Muscle layer of colon (tissue), 2 donors: ENCODE measurements around the gene TMEM145.
A peak's percentile ranks its signal among the peaks of the same experiment; 100 is the strongest.

Experiments used
- H3K27ac ChIP-seq: one replicate; pipeline ENCODE4 v1.7.0; 2013; ENCODE audit warnings: low read depth, mild to moderate bottlenecking, low read length, moderate library complexity
- H3K27me3 ChIP-seq, 2 donors: one replicate each; pipeline ENCODE4 v1.7.0; 2013; ENCODE audit warnings: low read length in 2 of 2, mild to moderate bottlenecking in 2 of 2; ENCODE audit not compliant: insufficient read depth in 2 of 2, control insufficient read depth in 1 of 2
- H3K36me3 ChIP-seq: one replicate; pipeline ENCODE4 v1.7.0; 2013; ENCODE audit warnings: mild to moderate bottlenecking, low read length; ENCODE audit not compliant: insufficient read depth
- H3K4me1 ChIP-seq: one replicate; pipeline ENCODE4 v1.7.0; 2013; ENCODE audit warnings: mild to moderate bottlenecking, low read length; ENCODE audit not compliant: insufficient read depth
- H3K4me3 ChIP-seq, 2 donors: one replicate each; pipeline ENCODE4 v1.7.0; 2013; ENCODE audit warnings: low read length in 2 of 2, low read depth in 1 of 2, mild to moderate bottlenecking in 1 of 2, moderate library complexity in 1 of 2
- H3K9ac ChIP-seq: one replicate; pipeline ENCODE4 v1.7.0; 2013; ENCODE audit warnings: low read length
- H3K9me3 ChIP-seq: one replicate; pipeline ENCODE4 v1.7.0; 2013; ENCODE audit warnings: mild to moderate bottlenecking, low read length
- donor health status: abdominal sarcoma.
- donor health status: Adenocarcinoma of cecum.

Gene TMEM145

DNA sequence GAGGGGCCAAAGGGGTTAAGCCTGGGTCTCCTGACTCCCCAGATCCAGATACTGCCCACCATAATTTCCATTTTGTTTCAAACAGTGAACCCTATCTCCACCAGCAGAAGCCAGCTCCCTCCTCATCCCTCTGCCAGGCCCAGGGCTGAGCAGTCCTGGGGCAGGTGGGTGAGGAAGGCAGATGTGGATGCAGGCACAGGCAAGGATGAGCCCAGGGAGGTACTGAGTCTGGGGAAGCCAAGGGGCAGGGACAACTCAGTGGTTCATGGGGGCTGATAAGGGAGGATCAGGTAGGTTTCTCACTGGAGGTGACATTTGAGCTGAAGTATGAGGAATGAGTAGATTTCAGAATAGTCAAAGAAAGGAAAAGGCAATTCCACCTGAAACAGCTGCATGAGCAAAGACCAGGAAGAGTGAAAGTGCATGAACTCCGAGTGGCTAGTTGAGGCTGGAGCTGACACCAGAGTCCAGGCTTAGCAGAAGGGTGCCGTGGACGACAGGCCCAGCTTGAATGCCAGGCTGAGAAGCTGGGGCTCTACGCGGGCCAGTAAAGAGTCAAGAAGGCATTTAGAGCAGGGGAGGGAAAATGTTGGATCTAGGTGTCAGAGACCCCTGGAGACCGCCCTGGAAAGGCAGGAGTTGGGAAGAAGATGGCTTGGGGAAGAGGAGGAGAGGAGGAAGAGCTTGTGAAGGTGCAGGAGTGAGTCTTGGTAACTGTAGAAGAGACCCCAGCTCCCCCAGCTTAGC, 33.8 kb upstream of the TMEM145 start:
- Histone ChIP-seq H3K4me3 (peak overlapping the region; percentile 74 to 90), H3K27me3 (no peaks in the 10 kb centered on the region), H3K9me3 (no peaks in the 10 kb centered on the region), H3K36me3 (peaks cover 10% of the 10 kb centered on the region), H3K9ac (peak overlapping the region; percentile 66), H3K27ac (peak overlapping the region; percentile 95), H3K4me1 (peaks cover 65% of the 10 kb centered on the region)

DNA sequence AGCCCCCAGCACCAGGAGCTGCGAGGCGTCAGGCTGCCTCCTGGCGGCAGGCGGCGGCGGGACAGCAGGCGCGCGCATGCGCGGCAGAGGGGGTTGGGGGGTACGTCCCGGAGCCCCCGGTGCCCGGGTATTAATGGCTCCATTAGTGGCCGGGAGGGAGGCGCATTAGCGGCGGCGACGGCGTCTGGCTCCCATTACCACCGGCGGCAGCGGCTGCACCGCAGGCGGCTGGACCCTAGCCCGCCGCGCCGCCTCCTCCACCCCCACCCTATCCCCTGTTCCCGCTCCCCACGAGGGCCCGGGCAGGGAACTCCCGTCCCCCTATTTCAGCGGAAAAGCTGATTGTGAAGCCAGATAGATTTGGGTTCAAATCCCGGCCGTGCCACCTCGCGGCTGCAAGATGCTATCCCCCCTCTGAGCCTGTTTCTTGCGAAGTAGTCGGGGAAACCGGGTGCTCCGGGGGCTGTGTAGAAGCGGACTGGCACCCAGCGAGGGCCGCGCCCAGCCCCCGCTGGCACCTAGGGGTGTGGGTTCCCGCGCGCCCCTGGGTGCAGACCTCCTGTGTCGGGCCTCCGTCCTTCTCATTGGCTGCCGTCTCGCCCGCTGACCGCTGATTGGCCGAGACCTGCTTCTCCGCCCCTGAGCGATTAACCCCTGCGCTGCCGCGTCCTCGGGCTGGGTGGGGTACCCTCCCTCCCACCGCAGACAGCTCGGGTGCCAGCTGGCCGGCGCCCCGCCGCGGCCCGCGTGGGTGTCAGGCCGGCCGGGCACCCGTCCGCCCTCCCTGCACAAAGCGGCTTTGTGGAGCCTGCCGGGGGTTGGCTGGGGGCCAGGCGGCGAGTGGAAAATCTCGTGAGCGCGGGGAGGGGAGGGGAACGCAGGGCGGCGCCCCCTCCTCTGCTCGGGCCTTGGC, 33.0 kb upstream of the TMEM145 start:
- Histone ChIP-seq H3K9ac (peak overlapping the region; percentile 66), H3K36me3 (peaks cover 2% of the 10 kb centered on the region), H3K4me1 (peaks cover 63% of the 10 kb centered on the region), H3K9me3 (no peaks in the 10 kb centered on the region), H3K27me3 (no peaks in the 10 kb centered on the region), H3K4me3 (peak overlapping the region; percentile 74 to 90), H3K27ac (peak overlapping the region; percentile 95)

DNA sequence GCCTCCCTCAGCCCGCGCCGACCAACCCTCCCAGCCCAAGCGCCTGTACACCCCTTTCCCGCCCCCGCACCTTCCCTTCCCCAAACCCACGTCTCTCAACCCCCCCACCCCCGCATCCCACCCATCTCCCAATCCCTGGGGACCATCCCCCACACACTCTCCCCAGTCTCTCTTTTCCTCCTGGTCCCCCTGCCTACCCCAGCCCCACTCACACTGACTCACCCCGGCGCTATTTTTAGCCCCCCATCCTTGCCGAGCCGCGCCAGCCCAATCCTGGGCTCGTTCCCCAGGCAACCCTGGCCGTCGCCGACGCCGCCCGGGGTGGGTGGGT, 32.3 kb upstream of the TMEM145 start:
- peaks cover 67% of the 10 kb centered on the region for H3K4me1 ChIP-seq
- peak overlapping the region; percentile 74 to 90 for H3K4me3 ChIP-seq
- no peaks in the 10 kb centered on the region for H3K9me3 ChIP-seq
- no peaks in the 10 kb centered on the region for H3K27me3 ChIP-seq
- H3K27ac ChIP-seq = peak overlapping the region; percentile 95
- no peaks in the 10 kb centered on the region for H3K36me3 ChIP-seq
- no peak overlapping the region for H3K9ac ChIP-seq

GRCh38 chr19:42281146-42281826, 31.8 kb upstream of the TMEM145 start:
- Histone ChIP-seq H3K36me3 (no peaks in the 10 kb centered on the region), H3K4me3 (peak overlapping the region; percentile 9 to 19), H3K9me3 (no peaks in the 10 kb centered on the region), H3K4me1 (peaks cover 72% of the 10 kb centered on the region), H3K9ac (peak overlapping the region; percentile 44), H3K27ac (peak overlapping the region; percentile 81), H3K27me3 (no peaks in the 10 kb centered on the region)

GRCh38 chr19:42281827-42282762, 31.0 kb upstream of the TMEM145 start:
- peak overlapping the region; percentile 44 for H3K9ac ChIP-seq

DNA sequence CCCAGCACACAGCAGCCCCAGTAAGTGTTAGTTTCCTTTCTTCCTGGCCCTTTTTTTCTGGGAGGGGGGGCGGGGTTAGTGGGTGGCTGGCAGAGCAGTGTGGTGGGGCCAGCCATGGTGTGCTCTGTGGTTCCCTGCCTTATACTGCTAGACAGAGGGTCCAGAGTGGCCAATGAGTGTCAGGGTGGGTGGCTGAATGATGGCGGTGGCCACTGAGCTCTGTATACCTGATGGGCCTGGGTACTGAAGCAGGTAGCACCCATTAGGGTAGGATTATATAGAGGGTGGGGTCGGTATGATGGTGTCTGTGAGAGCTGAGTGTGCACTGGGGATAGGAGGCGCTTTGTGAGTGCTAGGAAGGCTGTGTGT, 30.3 kb upstream of the TMEM145 start:
- H3K27me3 ChIP-seq = no peaks in the 10 kb centered on the region
- H3K9ac ChIP-seq = peak overlapping the region; percentile 51
- peak overlapping the region in 1 of 2 donors; percentile 55 for H3K4me3 ChIP-seq
- H3K9me3 ChIP-seq = no peaks in the 10 kb centered on the region
- peak overlapping the region; percentile 87 for H3K27ac ChIP-seq
- peaks cover 9% of the 10 kb centered on the region for H3K36me3 ChIP-seq
- H3K4me1 ChIP-seq = peaks cover 65% of the 10 kb centered on the region

More at GRCh38 chr19:42281827-42282762, 31.0 kb upstream of the TMEM145 start:
- Histone ChIP-seq H3K9me3 (no peaks in the 10 kb centered on the region), H3K27me3 (no peaks in the 10 kb centered on the region), H3K27ac (peak overlapping the region; percentile 81), H3K4me1 (peaks cover 72% of the 10 kb centered on the region), H3K36me3 (peaks cover 2% of the 10 kb centered on the region), H3K4me3 (peak overlapping the region in 1 of 2 donors; percentile 19)

GRCh38 chr19:42283188-42284065, 29.7 kb upstream of the TMEM145 start:
- H3K36me3 ChIP-seq = peaks cover 15% of the 10 kb centered on the region
- H3K4me3 ChIP-seq = peak overlapping the region; percentile 21 to 55
- H3K9ac ChIP-seq = peak overlapping the region; percentile 51
- H3K4me1 ChIP-seq = peaks cover 59% of the 10 kb centered on the region
- H3K27ac ChIP-seq = peak overlapping the region; percentile 87
- H3K27me3 ChIP-seq = no peaks in the 10 kb centered on the region
- H3K9me3 ChIP-seq = no peaks in the 10 kb centered on the region

GRCh38 chr19:42284066-42284501, 29.0 kb upstream of the TMEM145 start:
- Histone ChIP-seq H3K27me3 (no peaks in the 10 kb centered on the region), H3K36me3 (peaks cover 22% of the 10 kb centered on the region), H3K9me3 (no peaks in the 10 kb centered on the region), H3K27ac (no peak overlapping the region), H3K4me3 (no peak overlapping the region), H3K4me1 (peaks cover 52% of the 10 kb centered on the region), H3K9ac (no peak overlapping the region)

- Histone ChIP-seq H3K27ac (peak overlapping the region; percentile 96), H3K27me3 (no peaks in the 10 kb centered on the region), H3K4me1 (peaks cover 45% of the 10 kb centered on the region), H3K9ac (peak overlapping the region; percentile 45), H3K4me3 (peak overlapping the region; percentile 69 to 71), H3K9me3 (no peaks in the 10 kb centered on the region), H3K36me3 (peaks cover 28% of the 10 kb centered on the region)
These were observed 28.3 kb upstream of the TMEM145 start for GRCh38 chr19:42284591-42285341.
